Right atrium auricular region (tissue), 2 donors: ENCODE results near the gene UGT2B15. TPM values are rescaled to one million over a fixed set of nuclear protein-coding genes. Genes with fewer than 3 reads are reported as not detected.
"Not testable (repeated sequence)": the region's sequence is repeated elsewhere in the genome, so short reads cannot be mapped to it uniquely, and the experiment has no call there.

ENCODE experiments used
- DNase-seq: peaks from one replicate; pipeline ENCODE4 v3.0.0-alpha.2; 2019; ENCODE audit warnings: low spot score
- H3K27ac ChIP-seq, 2 donors: fragments of 200-600 bp; sonication (generic); 1 replicate in 1 of 2; 2 replicates in 1 of 2; pipeline ENCODE4 v1.5.1; 2016 to 2019
- H3K27me3 ChIP-seq, 2 donors: fragments of 200-600 bp; sonication (generic); one replicate each; pipeline versions ENCODE4 v1.5.1 to v1.6.0; 2017 to 2019
- H3K36me3 ChIP-seq: fragments of 200-600 bp; sonication (generic); one replicate; pipeline ENCODE4 v1.5.1; 2016
- H3K4me1 ChIP-seq, 2 donors: fragments of 200-600 bp; sonication (generic); one replicate each; pipeline versions ENCODE4 v1.5.1 to v1.6.0; 2017 to 2019
- H3K4me3 ChIP-seq, 2 donors: fragments of 200-600 bp; sonication (generic); 1 replicate in 1 of 2; 2 replicates in 1 of 2; pipeline ENCODE4 v1.5.1; 2017 to 2019; ENCODE audit warnings: mild to moderate bottlenecking in 1 of 2, moderate library complexity in 1 of 2
- H3K9me3 ChIP-seq, 2 donors: fragments of 200-600 bp; sonication (generic); one replicate each; pipeline ENCODE4 v1.5.1; 2019
- CTCF ChIP-seq, 2 donors: fragments of 200-600 bp; sonication (generic); IDR thresholded peaks; one replicate each; pipeline ENCODE4 v1.5.1; 2019; ENCODE audit warnings: antibody characterized with exemption in 2 of 2
- total RNA-seq, 2 donors: library from RNA; depleted of rRNA; stranded (reverse); fragments of >200 nt; gene quantifications; one replicate each; pipeline ENCODE4 v1.1.0, GENCODE V29; 2016

UGT2B15 gene
- total RNA-seq, 2 donors from 2014 or later: not detected

DNA sequence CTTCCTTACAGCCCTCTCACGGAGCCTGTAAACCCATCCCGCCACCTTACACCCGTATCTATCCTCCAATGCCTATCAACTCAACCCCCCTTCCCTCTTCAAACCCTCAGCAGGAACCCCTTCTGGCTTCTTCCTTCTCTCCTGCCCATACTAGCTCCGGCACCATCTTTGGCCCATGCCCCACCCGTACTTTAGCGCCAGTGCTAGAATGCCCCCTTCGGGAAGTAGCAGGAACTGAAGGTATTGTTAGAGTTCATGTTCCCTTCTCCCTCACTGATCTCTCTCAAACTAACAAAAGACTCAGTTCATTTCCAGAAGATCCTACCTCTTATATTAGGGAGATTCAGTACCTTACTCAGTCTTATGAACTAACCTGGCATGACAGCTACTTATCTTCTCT, 2.7 kb upstream of the UGT2B15 start:
- TF ChIP-seq CTCF (IDR thresholded peaks at IDR 0.05): no peak
- no peaks in the 10 kb centered on the region for H3K4me1 ChIP-seq

GRCh38 chr4:68671217-68671616, 765 bp upstream of the UGT2B15 start:
- not testable (repeated sequence) for H3K36me3 ChIP-seq, H3K27ac ChIP-seq, H3K27me3 ChIP-seq, H3K9me3 ChIP-seq, DNase-seq, H3K4me3 ChIP-seq, H3K4me1 ChIP-seq

More for the DNA sequence above, 2.7 kb upstream of the UGT2B15 start:
- no peak overlapping the region for H3K27ac ChIP-seq
- no peaks in the 10 kb centered on the region for H3K27me3 ChIP-seq
- no peak overlapping the region for H3K4me3 ChIP-seq
- no peaks in the 10 kb centered on the region for H3K36me3 ChIP-seq
- no peak for DNase-seq
- no peaks in the 10 kb centered on the region for H3K9me3 ChIP-seq

- H3K27ac ChIP-seq, H3K4me3 ChIP-seq, H3K9me3 ChIP-seq, H3K27me3 ChIP-seq, H3K36me3 ChIP-seq, DNase-seq, H3K4me1 ChIP-seq: not testable (repeated sequence)
These were observed 1.8 kb downstream of the UGT2B15 start for GRCh38 chr4:68668537-68669163.

DNA sequence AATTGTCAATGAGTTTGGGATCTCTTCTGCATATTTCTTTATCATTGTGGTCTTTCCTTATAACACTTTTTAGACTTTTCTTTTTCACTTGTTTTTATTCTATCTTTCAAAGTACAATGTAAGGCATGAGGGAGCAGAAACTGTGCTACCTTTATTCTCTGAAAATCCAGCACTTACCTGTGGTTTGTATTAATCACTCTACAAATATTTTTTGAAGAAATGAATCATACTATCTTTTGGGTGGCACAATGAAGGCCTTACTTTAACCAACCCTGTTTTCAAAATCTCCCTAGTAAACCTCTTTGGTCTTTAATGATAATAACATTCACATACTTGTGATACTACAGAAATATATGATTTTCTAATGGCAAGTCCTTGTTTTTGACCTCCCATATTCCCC, 2.9 kb downstream of the UGT2B15 start:
- not testable (repeated sequence) for H3K27me3 ChIP-seq, DNase-seq, H3K9me3 ChIP-seq, H3K4me1 ChIP-seq, H3K4me3 ChIP-seq, H3K36me3 ChIP-seq, H3K27ac ChIP-seq

GRCh38 chr4:68664721-68665120, 5.7 kb downstream of the UGT2B15 start:
- not testable (repeated sequence) for H3K36me3 ChIP-seq, H3K27me3 ChIP-seq, H3K4me1 ChIP-seq, DNase-seq, H3K27ac ChIP-seq, H3K4me3 ChIP-seq, H3K9me3 ChIP-seq

GRCh38 chr4:68662836-68663574, 7.4 kb downstream of the UGT2B15 start:
- not testable (repeated sequence) for H3K27me3 ChIP-seq, H3K27ac ChIP-seq, DNase-seq, H3K36me3 ChIP-seq, H3K4me1 ChIP-seq, H3K9me3 ChIP-seq, H3K4me3 ChIP-seq

GRCh38 chr4:68658672-68659071, 11.8 kb downstream of the UGT2B15 start:
- no peak for TF ChIP-seq CTCF (IDR thresholded peaks at IDR 0.05)
- Histone ChIP-seq H3K36me3 (no peaks in the 10 kb centered on the region), H3K27ac (no peak overlapping the region), H3K4me3 (no peak overlapping the region), H3K27me3 (no peaks in the 10 kb centered on the region), H3K9me3 (no peaks in the 10 kb centered on the region), H3K4me1 (no peaks in the 10 kb centered on the region)
- DNase-seq: no peak

- DNase-seq, H3K27ac ChIP-seq, H3K4me1 ChIP-seq, H3K4me3 ChIP-seq, H3K36me3 ChIP-seq, H3K9me3 ChIP-seq, H3K27me3 ChIP-seq: not testable (repeated sequence)
These were observed 13.3 kb downstream of the UGT2B15 start for GRCh38 chr4:68657022-68657594.

DNA sequence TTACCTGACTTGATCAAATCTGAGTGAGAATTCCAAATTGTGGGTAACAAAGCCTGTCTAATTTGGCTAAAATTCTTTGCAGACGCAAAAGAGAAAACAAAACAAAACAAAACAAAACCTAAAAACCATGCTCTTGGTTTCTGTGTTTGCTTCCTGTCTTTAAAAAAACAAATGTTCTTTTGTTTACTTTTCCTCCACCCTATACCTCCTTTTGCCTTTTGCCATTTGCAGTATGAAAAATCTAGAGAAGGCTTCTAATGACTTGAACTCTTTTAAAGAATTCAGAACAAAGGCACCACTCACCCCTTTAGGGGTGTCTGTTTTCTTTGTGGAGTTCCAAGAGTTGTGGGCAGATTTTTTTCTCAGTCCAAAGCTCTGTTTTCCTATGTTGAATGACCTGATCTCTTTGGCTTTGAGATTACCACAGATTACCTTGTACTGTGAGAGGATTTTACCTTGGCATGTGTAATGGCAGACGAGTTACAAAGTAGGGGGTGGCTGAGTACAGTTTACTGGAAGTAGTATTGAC, 13.9 kb downstream of the UGT2B15 start:
- not testable (repeated sequence) for H3K4me1 ChIP-seq, DNase-seq, H3K9me3 ChIP-seq

More for the DNA sequence above, 13.9 kb downstream of the UGT2B15 start:
- H3K36me3 ChIP-seq, H3K27me3 ChIP-seq, H3K4me3 ChIP-seq, H3K27ac ChIP-seq: not testable (repeated sequence)
